Mesothelial cell of epicardium (in vitro differentiated cells): ENCODE measurements around the gene NUP133. TPM values are rescaled to one million over a fixed set of nuclear protein-coding genes. Genes with fewer than 3 reads are reported as not detected.
"Not testable (repeated sequence)": the region's sequence is repeated elsewhere in the genome, so short reads cannot be mapped to it uniquely, and the experiment has no call there.

Source experiments
- DNase-seq, 2 experiments: peaks; one replicate each; pipeline ENCODE4 v3.0.0; 2021; ENCODE audit warnings: low spot score in 2 of 2; ENCODE audit not compliant: unreplicated experiment in 2 of 2
- H3K27ac Mint-ChIP-seq: 2 replicates; pipeline ENCODE4 v1.8.0; 2021; ENCODE audit warnings: mixed read lengths
- H3K27me3 Mint-ChIP-seq: 2 replicates; pipeline ENCODE4 v1.8.0; 2021; ENCODE audit warnings: low read depth, mixed read lengths
- H3K36me3 Mint-ChIP-seq: 2 replicates; pipeline ENCODE4 v1.8.0; 2021; ENCODE audit warnings: mixed read lengths
- H3K4me1 Mint-ChIP-seq: 2 replicates; pipeline ENCODE4 v1.8.0; 2021; ENCODE audit warnings: mixed read lengths
- H3K4me3 Mint-ChIP-seq: 2 replicates; pipeline ENCODE4 v1.8.0; 2021; ENCODE audit warnings: mild to moderate bottlenecking, moderate library complexity, mixed read lengths
- H3K9me3 Mint-ChIP-seq: 2 replicates; pipeline ENCODE4 v1.8.0; 2021; ENCODE audit warnings: mixed read lengths
- total RNA-seq: library from RNA; stranded (reverse); gene quantifications from 3 replicates; pipeline ENCODE4 v1.2.1, GENCODE V29; 2021
- TF ChIP-seq, protein P1 (sequence below): fragments of 200-600 bp; sonication (generic); IDR thresholded peaks from one replicate; pipeline ENCODE4 v1.5.0; 2021; ENCODE audit warnings: antibody characterized with exemption; ENCODE audit not compliant: unreplicated experiment

NUP133 gene
- total RNA-seq, 1 donor from 2014 or later, result 51.7 TPM

DNA sequence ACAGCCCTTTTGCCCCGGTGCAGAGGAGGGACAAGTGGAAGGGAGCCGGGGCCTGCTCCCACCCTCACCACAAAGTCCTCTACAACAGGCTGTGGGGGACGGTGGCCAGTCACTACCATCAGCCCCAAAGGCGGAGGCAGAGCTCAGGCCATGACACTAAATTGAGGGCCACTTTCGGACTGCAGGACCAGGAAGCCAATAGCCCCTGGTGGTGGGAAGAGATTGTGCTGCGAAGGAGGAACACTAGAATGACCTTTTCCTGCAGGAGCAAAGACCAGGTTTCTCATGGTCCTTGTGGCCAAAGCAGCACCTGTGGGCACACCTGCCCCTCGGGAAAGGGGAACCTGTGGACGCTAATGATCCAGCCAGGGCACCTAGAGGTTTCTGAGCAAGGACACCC lies 104.6 kb downstream of the NUP133 start:
- H3K27ac Mint-ChIP-seq, result no peak overlapping the region
- no peak overlapping the region for H3K4me3 Mint-ChIP-seq
- no peak for DNase-seq
- H3K36me3 Mint-ChIP-seq, result no peaks in the 10 kb centered on the region
- peaks cover 13% of the 10 kb centered on the region for H3K4me1 Mint-ChIP-seq
- TF ChIP-seq, protein P1, sequence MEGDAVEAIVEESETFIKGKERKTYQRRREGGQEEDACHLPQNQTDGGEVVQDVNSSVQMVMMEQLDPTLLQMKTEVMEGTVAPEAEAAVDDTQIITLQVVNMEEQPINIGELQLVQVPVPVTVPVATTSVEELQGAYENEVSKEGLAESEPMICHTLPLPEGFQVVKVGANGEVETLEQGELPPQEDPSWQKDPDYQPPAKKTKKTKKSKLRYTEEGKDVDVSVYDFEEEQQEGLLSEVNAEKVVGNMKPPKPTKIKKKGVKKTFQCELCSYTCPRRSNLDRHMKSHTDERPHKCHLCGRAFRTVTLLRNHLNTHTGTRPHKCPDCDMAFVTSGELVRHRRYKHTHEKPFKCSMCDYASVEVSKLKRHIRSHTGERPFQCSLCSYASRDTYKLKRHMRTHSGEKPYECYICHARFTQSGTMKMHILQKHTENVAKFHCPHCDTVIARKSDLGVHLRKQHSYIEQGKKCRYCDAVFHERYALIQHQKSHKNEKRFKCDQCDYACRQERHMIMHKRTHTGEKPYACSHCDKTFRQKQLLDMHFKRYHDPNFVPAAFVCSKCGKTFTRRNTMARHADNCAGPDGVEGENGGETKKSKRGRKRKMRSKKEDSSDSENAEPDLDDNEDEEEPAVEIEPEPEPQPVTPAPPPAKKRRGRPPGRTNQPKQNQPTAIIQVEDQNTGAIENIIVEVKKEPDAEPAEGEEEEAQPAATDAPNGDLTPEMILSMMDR, result peak; percentile 38
- H3K9me3 Mint-ChIP-seq, result no peaks in the 10 kb centered on the region
- H3K27me3 Mint-ChIP-seq, result peaks cover 78% of the 10 kb centered on the region

DNA sequence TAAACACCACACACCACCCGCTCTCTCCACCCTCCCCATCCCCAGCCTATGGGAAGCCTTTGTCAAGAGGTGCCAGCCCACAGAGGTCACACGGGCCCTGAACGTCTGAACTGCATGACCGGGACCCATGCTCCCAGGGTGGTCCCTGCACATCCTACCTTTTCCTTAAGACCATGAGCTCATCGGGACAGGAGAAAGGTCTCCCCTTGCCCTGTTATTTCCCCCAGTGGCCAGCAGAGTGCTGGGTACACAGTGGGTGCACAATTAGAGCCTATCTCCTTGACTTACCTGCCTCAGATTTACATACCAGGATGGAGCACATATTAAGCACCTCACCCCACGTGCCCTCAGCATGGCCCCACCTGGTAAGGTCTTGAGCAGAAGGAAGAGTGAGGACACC lies 105.1 kb downstream of the NUP133 start:
- H3K27me3 Mint-ChIP-seq, result peaks cover 74% of the 10 kb centered on the region
- H3K4me1 Mint-ChIP-seq, result peaks cover 8% of the 10 kb centered on the region

DNA sequence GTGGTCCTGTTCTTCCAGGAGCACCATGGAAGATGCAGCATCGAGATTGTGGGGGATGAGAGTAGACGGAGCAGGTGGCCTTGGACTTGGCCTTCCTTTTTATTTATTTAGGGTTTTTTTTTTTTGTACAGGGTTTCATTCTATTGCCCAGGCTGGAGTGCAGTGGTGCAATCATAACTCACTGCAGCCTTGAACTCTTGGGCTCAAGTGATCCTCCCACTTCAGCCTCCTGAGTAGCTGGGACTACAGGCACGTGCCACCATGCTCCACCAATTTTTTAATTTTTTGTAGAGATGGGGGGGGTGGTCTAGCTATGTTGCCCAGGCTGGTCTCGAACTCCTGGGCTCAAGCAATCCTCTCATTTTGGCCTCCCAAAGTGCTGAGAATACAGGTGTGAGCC lies 105.8 kb downstream of the NUP133 start:
- not testable (repeated sequence) for H3K4me1 Mint-ChIP-seq, H3K27ac Mint-ChIP-seq, H3K4me3 Mint-ChIP-seq, DNase-seq, H3K36me3 Mint-ChIP-seq, H3K9me3 Mint-ChIP-seq
- H3K27me3 Mint-ChIP-seq, result peaks cover 70% of the 10 kb centered on the region

More for the DNA sequence above, 105.1 kb downstream of the NUP133 start:
- Mint-ChIP-seq H3K36me3 (no peaks in the 10 kb centered on the region), H3K27ac (no peak overlapping the region), H3K9me3 (no peaks in the 10 kb centered on the region), H3K4me3 (no peak overlapping the region)
- TF ChIP-seq, protein P1, result no peak
- DNase-seq, result no peak

DNA sequence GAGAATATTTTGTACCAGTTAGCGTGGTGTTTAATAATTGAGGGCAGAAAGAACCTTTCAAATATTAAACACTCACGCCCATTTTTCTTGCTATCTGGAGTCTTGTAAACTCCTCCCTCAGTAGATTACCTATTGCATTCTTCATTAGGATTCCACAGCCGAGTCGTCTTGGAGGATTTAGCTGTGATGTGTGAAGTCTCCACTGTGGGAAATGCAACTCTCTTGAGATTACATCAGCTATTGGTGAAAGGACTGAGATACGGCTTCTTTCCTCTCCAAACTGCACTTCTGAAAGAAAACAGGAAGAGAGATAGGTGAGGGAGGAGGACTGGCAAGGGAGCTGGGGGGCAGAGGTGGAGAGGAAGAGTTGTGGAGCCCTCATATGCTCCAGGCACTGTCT lies 110.4 kb downstream of the NUP133 start:
- no peak for DNase-seq
- Mint-ChIP-seq H3K4me3 (no peak overlapping the region), H3K4me1 (no peaks in the 10 kb centered on the region), H3K36me3 (no peaks in the 10 kb centered on the region), H3K27ac (no peak overlapping the region), H3K9me3 (no peaks in the 10 kb centered on the region), H3K27me3 (peaks cover 42% of the 10 kb centered on the region)
- TF ChIP-seq, protein P1, result no peak

DNA sequence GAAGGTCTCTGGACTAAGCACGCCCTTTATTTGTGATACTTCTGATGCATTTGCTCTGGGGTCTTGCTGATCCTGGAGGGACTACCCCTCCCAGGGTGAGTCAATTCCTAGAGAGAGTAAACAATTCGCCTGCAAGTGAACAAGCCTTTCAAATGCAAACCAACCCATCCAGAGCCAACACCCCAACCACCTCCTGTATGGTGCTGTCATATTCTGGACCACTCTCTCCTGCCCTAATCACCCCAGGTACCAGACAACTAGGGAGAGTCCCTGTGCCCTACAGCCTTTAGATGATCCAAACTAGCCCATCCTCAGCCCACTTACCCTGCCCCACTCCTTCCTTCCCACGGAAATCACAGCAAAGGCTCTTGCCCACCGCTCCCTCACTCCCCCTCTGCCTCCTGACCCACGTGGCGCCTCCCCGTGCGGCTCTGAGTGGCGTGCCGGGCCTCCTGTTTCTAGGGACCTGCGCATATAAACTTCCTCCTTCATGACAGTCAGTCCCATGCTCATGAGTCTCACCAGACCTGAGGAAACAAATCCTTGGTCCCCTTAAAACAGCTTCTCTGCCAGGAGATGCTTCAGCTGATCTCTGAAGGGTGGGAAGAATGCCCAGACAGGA lies 111.4 kb downstream of the NUP133 start:
- H3K36me3 Mint-ChIP-seq, result no peaks in the 10 kb centered on the region
- H3K4me3 Mint-ChIP-seq, result no peak overlapping the region
- TF ChIP-seq, protein P1, result no peak
- no peak for DNase-seq
- H3K27me3 Mint-ChIP-seq, result peaks cover 39% of the 10 kb centered on the region
- no peak overlapping the region for H3K27ac Mint-ChIP-seq
- no peaks in the 10 kb centered on the region for H3K9me3 Mint-ChIP-seq
- no peaks in the 10 kb centered on the region for H3K4me1 Mint-ChIP-seq

DNA sequence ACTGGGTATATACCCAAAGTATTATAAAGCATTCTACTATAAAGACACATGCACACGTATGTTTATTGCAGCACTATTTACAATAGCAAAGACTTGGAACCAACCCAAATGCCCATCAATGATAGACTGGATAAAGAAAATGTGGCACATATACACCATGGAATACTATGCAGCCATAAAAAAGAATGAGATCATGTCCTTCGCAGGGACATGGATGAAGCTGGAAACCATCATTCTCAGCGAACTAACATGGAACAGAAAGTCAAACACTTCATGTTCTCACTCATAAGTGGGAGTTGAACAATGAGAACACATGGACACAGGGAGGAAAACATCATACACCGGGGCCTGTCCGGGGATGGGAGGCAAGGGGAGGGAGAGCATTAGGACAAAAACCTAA lies 113.6 kb downstream of the NUP133 start:
- DNase-seq, H3K27ac Mint-ChIP-seq, H3K4me1 Mint-ChIP-seq, H3K36me3 Mint-ChIP-seq, H3K9me3 Mint-ChIP-seq, H3K4me3 Mint-ChIP-seq: not testable (repeated sequence)
- peaks cover 33% of the 10 kb centered on the region for H3K27me3 Mint-ChIP-seq

DNA sequence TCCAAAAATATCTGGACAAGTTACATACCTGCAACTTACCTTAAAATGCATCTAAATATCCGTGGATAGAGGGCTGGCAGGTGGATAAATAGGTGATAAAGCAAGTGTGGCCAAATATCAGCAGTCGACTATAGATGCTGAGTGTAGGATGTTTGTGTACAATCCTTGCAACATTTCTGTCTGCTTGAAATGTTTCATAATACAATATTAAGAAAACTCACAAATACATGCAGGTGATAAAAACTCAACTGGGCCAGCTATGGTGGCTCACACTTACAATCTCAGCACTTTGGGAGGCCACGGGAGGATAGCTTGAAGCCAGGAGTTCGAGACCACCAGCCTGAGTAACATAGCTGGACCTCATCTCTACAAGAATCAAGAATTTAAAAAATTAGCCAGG lies 115.2 kb downstream of the NUP133 start:
- Mint-ChIP-seq H3K4me3 (no peak overlapping the region), H3K27me3 (peaks cover 38% of the 10 kb centered on the region), H3K4me1 (no peaks in the 10 kb centered on the region), H3K27ac (no peak overlapping the region), H3K9me3 (peaks cover 6% of the 10 kb centered on the region), H3K36me3 (no peaks in the 10 kb centered on the region)
- TF ChIP-seq, protein P1, result no peak
- DNase-seq, result no peak
